GM18951 (cell line): ENCODE data around the gene CAPN8.

ENCODE experiments used
- POLR2A ChIP-seq: IDR thresholded peaks from 4 replicates; pipeline ENCODE4 v1.6.1; 2011; ENCODE audit warnings: mild to moderate bottlenecking; ENCODE audit not compliant: insufficient read length, insufficient read depth; ENCODE audit errors: extremely low read depth
- in situ Hi-C: fragments of 300-500 bp; cut with MboI; formaldehyde crosslinking; loops from one replicate; pipeline ENCODE4 v1.12.0; 2022; ENCODE audit warnings: low sequenced_read_pairs, mixed read lengths, inconsistent platforms; ENCODE audit not compliant: unreplicated experiment

Gene CAPN8

DNA sequence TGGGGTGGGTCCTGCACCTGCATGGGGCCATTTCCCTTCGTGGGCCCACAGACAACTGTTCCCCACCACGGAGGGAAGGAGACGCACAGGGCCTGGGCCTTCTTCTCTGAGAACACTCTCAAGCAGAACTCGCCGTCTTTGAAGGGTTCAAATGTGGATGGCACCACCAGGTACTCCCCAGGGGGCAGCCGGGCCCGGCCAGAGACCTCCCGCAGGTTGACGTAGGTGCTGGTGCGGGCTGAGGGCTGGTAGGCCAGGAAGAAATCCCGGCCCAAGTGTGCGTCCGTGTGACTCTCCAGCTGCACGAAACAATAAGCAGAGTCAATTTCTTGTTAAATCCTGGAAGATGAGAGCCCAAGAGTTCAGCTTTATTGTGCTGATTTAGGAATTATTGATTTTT is 56.4 kb downstream of the CAPN8 start:
- in situ Hi-C loops, result no loop called here
- no peak for TF ChIP-seq POLR2A

GRCh38 chr1:223558512-223558911 is 107.0 kb downstream of the CAPN8 start:
- TF ChIP-seq POLR2A, result no peak
- in situ Hi-C loops, result no loop called here

GRCh38 chr1:223557130-223557475 is 108.4 kb downstream of the CAPN8 start:
- in situ Hi-C loops, result no loop called here
- TF ChIP-seq POLR2A, result no peak

DNA sequence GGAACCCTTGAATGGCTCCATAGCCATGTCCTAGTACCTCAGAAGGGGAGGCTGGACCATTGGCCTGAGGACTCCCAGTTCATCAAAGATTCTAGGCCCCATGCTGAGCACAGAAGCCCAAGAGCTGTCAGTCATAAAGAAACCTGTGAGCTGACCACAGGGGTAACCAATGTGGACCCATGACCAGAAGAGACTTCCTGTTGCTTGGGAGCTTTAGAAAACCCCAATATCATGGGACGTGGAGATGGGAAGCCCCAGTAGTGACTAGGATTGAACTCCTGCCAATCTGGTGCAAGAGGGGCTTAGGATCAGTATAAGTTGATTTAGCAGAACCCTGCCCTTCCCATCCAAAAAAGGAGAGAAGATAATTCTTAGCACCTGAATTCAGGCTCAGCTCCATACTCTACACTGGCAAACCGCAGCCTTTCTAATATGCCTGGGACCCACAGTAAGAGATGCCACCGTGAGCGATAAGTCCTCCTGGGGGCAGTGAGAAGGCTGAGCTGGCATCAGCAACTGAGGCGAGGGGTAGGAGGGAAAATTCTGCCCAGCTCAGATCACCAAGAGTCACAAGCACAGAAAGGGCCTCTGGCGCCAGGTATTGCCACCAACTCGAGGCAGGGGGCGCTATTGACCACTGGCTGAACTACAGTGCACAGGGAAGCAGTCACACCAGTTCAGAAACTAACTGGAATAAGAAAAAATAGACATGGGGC is 108.9 kb downstream of the CAPN8 start:
- TF ChIP-seq POLR2A, result no peak
- in situ Hi-C loops, result no loop called here

GRCh38 chr1:223553957-223554356 is 111.5 kb downstream of the CAPN8 start:
- TF ChIP-seq POLR2A, result no peak
- in situ Hi-C loops, result loop anchor here (5.0 kb wide), 1 partner anchor 58 kb away; no protein-coding TSS in a partner anchor

GRCh38 chr1:223551610-223552009 is 113.9 kb downstream of the CAPN8 start:
- no peak for TF ChIP-seq POLR2A
- in situ Hi-C loops, result loop anchor here (5.0 kb wide), 1 partner anchor 61 kb away; no protein-coding TSS in a partner anchor

DNA sequence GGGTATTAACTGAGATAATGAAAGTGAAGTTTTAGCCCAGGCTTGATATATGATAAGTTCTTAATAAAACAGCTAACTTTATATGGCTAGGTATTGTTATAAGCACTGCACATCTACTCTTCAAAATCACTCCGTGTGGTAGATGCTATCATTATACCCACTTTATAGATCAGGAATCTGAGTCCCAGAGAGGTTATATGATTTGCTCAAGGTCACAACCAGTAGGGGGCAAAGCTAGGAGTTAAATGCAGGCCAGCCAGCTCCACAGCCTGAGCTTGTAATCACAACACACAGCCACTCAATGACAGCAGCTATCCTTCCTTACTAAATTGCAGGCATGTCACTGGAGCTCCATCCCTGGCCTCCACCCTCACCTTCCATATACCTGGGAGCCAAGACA is 115.8 kb downstream of the CAPN8 start:
- TF ChIP-seq POLR2A, result no peak
- in situ Hi-C loops, result loop anchor here (5.0 kb wide), 1 partner anchor 63 kb away; no protein-coding TSS in a partner anchor

- in situ Hi-C loops, result no loop called here
- no peak for TF ChIP-seq POLR2A
These were observed 118.0 kb downstream of the CAPN8 start for GRCh38 chr1:223547316-223548114.

DNA sequence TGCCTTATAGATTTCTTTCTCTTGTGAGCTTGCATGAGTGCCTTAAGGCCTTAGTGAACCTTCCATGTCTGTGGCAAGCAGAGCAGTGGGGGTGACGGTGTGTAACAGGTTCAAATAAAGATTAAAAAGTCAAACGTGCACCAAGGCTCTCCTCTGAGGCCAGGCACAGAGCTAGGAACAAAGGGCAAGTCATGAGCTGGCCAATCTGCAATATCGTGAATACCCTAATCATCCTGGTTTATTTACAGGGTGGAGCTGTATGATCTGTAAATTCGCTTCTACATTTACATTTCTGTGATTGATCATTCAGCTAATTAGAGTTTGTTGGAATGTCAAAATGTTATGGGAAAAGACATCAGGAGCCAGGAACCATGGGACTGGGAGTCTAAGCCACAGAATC is 120.2 kb downstream of the CAPN8 start:
- TF ChIP-seq POLR2A, result no peak
- in situ Hi-C loops, result no loop called here

- no peak for TF ChIP-seq POLR2A
- in situ Hi-C loops, result no loop called here
These were observed 121.9 kb downstream of the CAPN8 start for GRCh38 chr1:223543560-223543959.

- in situ Hi-C loops, result no loop called here
These were observed 122.7 kb downstream of the CAPN8 start for GRCh38 chr1:223542831-223543230.

GRCh38 chr1:223540485-223541106 is 124.9 kb downstream of the CAPN8 start:
- no peak for TF ChIP-seq POLR2A
- in situ Hi-C loops, result no loop called here

More at GRCh38 chr1:223542831-223543230, 122.7 kb downstream of the CAPN8 start:
- TF ChIP-seq POLR2A, result no peak

GRCh38 chr1:223539750-223540149 is 125.8 kb downstream of the CAPN8 start:
- in situ Hi-C loops, result no loop called here

More at GRCh38 chr1:223539750-223540149, 125.8 kb downstream of the CAPN8 start:
- no peak for TF ChIP-seq POLR2A
